NK-92 (cell line): ENCODE measurements around the gene CDH13.

Source experiments
- DNase-seq: peaks from one replicate; lab custom pipeline; 2025; ENCODE audit not compliant: unreplicated experiment; lab: John Stamatoyannopoulos, UW

Gene CDH13

DNA sequence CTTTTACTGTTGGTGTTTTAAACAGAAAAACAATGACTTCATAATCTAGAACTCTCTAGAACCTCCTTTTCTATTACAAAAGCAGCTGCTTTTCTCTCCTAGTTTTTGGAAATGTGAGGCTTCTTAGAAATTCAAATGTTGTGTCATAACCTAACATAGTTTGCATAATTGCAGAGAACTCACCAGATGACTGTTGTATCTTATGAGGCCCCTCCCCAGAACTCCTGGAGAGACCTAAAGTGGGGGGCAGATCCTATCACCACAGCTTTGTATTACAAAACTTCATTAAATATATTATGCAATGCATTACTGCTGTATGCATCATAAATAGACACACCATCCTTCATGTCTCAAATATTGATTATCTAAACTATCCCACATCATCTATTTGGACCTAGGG lies 642.3 kb downstream of the CDH13 start:
- no peak for DNase-seq

DNA sequence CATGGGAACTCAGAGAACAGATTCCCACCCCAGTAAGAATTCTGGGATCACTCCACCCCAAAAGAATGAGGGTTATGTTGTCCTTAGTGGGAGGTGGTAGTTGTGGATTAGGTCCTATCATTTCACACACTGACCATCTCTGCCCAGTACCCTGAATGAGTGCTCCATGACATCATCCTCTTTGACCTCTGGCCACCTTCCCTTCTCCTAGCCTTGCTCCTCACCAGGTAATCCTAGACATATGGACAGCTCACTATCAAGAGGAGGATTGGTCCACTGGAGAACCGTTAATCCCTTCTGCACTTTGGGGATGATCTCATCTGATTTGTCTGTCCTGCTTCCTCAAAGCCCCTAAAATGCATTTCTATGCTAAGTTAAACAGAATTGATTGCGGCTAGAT lies 642.8 kb downstream of the CDH13 start:
- no peak for DNase-seq

DNA sequence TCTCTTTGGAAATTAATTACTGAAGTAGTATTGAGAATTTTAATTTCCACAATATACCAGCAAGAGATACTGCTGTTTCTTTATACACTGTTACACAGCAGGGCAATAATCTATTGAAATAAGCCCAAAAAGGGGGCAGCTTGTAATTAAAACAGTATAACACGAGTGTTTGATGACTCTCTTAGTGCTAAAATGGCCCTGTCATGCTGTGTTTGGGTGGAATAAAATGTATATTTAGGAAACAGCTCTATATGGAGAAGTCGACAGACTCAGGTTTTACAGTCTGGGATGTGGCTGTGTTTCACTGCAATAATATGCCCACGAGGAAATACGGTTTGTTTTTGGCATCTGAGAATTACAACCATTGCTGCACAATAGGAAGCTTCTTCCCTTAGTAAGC lies 643.3 kb downstream of the CDH13 start:
- DNase-seq, result no peak

DNA sequence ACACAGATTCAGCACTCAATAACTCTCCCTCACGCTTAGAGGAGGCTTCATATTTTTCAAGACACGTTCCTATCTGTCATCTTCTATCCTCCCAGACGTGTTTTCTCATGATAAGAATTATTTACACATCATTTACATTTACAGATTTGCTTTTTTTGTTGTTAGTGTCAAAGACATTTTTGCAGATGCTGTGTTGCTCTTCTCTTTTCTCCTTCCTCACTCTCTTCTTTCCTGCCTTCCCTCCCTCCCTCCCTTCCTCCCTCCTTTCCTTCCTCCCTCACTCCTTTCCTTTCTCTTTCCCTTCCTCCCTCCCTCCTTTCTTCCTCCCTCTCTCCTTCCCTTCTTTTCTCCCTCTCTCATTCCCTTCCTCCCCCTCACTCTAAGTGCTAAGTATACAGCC lies 643.9 kb downstream of the CDH13 start:
- no peak for DNase-seq

DNA sequence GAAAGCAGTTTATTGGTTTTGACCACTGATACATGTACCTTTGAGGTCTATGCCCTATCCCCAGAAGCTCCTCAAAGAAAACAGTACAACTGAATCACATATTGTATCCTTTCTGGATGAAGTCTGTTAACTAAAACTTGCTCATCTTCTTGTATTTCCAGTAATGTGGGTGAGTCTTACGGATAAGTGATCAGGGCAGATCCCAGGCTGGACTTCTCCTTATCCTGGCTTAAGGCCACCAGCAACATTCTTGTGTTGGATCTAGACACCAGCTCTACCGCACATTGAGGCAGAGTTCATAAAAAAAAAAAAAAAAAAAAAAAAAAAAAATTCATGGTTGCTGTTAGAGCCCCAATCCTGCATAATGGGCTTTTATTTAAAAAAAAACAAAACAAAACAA lies 644.4 kb downstream of the CDH13 start:
- no peak for DNase-seq

DNA sequence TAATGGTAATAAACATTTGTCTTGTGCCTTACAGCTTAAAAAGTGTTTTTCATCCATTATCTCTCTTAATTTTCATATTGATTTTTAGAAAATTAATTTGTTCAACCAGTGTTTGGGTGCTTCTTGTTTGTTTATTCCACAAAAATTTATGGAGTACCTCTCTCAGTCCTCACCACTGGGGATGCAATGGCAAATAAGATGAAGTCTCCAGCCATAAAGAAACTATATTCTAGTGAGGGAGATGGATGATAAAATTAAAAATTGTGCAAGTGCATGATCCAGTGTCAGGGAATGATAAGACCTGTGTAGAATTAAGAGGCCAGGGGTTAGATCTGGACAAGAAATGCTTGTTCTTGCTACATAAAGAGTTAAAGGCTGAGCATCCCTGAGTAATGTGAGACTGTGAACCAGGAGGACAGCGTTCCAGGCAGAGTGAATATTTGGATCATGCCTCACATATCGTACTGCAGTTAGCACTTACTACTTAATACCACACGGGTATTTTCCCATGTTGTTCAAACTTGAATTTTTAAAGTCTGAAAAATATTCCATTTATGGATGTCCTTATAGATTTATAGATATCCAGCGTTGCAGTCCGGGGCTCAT lies 645.3 kb downstream of the CDH13 start:
- DNase-seq, result no peak

DNA sequence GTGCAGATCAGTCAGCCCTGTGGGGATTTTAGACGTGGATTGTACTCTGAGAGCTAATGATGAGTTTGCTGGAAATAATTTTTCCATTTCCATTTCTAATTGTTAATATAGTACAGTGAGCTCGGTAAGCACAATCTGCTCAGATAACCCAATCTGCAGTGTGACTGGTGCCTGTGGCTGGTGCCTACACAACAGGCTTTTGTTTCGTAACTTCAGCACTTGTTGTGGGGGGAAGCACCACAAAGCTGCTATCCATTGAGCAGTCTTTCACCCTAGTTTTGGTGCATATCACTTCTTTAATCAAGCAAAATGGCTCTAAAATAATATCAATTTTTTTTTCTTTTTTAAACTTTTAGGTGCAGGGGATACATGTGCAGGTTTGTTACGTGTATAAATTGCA lies 646.1 kb downstream of the CDH13 start:
- DNase-seq, result no peak

DNA sequence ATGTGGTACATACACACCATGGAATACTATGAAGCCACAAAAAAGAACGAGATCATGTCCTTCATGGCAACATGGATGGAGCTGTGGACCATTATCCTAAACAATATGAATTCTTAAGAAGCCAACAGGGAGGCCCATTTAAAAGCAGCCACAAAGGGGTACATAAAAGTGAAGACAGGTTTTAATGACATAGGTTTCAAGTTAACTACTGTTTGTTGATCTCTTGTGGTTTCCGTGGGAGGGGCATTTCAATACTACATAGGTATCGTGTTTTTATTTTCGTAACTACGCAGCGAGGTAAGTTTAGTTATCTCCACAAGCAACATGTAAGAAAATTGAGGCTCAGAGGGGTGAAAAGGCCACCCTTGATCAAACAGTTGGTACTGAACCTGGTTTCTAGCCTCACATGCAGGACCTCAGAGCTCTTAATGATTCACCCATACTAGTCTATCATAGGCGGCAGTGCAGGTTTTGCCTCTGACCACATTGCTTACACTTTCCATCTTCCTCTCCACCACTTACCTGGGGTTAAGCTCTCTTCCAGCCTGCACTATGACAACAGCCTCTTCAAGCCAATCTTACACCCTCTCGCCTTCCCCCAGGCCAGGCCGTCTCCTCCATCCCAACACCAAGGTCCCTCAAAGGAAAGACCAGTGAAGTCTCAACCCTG lies 646.9 kb downstream of the CDH13 start:
- no peak for DNase-seq

DNA sequence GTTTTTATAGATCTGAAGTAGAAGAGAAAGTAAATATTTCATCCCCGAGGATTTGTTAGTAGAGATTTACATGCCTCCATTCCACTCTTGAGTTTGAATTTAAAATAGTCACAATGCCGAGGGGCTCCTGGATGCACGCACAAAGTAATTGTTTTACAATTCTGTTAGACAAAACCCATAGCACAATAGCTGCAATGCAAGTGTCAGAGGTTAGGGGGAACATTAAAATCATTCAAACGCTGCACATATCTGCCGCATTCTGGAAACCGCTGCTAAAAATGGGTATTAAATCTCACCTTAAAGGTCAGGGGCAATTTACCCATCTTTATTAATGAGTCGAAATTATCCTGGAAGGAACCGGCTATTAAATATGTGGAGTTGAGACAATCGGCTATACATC lies 652.5 kb downstream of the CDH13 start:
- no peak for DNase-seq

DNA sequence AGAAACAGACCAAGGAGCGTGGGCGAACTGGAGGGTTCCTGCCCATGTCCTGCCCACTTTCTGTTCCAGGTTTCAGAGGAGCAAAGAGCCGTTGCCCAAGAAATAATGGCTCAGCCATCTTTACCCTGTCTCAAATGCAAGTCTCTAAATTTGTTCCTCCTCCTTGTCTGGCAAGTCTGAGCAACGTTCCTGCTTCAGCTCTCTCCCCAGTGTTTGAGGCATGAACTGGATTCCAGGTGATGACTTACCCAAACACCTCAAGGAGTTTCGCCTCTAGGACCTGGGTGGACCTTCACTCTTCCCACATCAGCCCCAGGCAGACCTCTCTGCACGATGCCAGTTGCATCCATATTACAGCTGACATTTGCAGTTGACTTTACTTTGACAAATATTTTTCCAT lies 659.2 kb downstream of the CDH13 start:
- DNase-seq, result no peak

DNA sequence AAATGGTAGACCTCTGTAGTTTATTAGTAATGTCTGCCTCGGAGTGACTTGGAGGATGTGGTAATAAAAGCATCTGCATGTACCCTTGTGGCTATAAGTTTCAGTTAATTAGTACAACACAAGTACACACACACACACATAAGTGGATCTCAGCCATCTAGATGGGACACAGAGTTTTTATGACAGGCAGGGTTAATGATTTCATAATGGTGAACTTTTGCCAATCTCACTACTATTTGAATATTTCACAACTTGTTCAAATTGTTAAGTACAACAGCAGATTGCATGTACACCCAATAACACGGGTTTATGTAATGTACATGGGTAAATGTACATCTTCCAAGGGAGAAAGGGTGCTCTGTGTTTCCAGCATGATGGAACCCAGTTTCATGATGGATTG lies 669.7 kb downstream of the CDH13 start:
- no peak for DNase-seq

DNA sequence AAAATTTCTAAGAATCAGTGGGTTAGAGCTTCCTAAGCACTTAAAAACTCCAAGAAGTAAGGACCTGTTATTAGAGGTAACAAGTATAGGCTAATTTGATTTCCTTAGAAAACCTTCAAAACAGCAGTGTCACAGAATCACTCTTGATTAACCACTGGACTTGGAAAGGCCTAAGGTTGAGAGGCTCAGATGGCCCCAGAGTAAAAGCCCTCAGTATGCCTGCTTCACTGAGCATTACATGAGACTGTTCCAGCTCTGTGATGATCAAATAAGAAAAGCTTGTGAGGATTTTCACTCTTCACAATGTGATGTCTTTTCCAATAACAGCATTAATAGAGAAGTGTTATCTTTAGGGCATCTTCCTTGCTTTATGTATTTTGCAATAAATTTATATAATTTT lies 671.8 kb downstream of the CDH13 start:
- DNase-seq, result no peak

DNA sequence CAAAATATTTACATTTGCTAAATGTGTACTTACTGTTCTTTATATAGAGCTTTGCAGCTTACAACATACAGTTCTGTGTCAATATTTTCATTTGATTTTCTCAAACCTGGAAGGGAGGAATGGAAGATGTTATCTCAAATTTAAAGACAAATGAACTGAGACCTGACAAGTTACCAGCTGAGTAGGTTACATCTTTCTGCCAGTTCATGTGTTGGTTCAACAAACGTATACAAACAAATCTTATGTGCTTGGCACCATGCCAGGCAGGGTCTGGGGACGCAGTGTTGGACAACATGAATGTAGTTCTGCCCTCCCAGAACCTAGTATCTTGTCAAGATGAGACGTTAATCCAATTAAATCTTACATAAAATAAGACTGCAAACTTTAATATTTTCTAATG lies 673.6 kb downstream of the CDH13 start:
- no peak for DNase-seq

DNA sequence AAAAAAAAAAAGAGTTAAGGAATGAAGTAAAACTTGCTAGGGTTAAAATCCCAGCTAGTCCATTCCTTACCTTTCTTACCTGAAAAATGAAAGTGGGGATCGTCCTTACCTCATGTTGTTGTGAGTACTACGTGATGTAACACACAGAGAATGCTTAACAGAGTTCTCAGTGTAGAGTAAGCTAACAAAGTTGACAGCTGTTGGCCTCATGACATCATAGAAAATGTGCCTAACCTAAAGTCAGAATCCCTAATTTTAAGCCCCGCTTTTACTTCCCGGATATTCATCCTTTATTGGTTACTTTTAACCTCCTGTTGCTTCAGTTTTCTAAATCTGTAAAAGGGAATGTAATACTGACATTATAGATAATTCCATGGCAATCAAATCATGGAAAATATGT lies 675.2 kb downstream of the CDH13 start:
- DNase-seq, result no peak

DNA sequence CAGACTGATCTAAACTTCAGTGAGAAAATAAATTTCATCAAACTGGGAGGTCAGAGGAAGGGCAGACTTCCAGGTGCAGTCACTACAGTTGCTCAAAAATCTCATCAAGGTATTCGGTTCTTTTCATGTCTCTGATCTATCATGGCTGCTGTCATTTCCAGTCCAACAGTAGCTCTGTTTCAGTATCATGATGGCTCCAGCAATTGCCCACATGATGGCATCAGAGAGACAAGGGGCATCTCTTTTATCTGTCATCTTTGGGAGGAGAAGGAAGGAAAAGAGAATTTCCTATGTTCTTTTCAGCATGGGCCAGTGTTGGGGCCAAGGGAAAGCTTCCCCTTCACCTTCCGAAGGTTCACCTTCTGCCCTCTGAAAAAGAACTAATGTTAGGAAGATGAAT lies 676.1 kb downstream of the CDH13 start:
- DNase-seq, result no peak

DNA sequence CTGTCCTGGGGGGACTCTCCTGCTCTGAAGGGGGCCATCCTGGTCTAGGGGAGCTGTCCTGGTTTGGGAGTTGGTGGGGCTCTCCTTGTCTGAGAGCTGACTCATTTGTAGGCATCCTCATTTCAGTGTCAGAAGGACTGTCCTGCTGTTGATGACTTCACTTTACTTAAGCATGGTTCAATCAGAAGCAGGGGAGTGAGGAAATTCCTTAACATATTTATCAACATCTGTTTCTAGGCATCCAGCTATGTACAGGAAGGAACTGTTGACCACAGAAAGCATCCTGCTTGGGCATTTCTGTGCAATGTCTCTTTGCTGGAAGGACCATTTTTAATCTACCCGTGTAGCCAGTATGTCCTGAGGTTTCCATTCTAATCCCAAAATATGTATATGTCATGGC lies 678.3 kb downstream of the CDH13 start:
- no peak for DNase-seq

DNA sequence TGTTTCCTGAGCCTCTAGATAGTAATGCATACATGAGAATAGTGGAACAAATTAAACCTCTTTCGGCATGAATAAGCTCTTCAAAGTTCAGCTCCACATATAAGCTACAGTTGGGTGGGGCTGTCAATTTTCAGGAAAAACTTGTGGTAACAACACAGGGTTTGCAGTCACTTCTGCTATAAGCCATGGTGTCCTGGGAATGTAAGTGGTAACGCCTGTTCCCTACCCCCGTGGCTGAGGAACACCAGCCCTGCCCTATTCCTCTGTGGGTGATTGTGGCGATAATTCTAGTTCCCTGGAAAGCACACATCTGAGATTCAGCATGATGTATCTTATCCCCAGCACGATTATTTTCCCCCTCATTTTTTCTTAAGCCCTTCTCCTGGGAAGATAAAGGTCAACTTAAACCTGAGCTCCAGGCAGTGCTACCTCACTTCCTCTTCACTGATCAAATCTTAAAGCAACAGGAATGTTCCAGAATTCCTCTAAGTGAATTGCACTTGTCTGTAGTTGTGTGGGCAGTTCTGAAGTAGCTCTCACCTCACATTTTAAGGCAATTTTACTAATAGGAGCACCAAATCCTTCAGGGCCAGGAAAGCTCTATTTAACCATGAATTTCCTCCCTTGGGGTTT lies 680.3 kb downstream of the CDH13 start:
- DNase-seq, result no peak

DNA sequence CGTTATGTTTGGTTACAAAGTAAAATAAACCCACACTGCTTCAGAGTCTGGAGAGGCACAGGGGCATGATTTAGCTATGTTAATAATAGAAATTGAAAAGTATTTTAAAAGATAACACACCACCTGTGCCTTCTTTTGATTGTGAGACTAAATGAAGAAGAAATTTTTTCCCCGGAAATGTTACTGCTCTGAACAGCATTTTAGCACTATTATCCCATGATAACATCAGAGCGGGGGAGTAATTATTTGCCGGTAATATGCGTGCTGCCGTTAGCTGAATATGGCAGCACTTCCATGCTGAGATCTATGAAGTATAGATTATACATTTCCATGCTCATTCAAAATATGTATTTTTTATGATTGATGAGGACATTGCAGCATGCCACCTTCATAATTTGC lies 680.8 kb downstream of the CDH13 start:
- DNase-seq, result no peak

DNA sequence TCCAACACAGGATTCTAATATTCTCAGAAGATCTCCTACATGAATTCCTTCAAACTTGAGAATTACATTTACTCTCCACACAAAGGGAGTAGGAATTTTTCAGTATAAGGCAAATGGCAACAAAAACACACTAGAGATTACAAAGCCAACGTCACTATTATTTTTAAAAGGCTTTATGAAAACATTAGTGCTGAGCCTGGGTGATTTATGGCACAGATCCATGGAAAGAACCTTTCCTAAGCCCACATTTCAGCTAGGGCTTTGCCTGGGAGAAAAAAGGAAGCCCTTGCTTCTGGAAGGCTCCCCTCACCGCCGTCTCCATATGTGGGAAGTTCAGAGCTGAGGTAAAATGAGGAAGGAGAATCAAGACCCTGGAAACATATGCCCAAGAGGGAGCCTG lies 681.6 kb downstream of the CDH13 start:
- no peak for DNase-seq

DNA sequence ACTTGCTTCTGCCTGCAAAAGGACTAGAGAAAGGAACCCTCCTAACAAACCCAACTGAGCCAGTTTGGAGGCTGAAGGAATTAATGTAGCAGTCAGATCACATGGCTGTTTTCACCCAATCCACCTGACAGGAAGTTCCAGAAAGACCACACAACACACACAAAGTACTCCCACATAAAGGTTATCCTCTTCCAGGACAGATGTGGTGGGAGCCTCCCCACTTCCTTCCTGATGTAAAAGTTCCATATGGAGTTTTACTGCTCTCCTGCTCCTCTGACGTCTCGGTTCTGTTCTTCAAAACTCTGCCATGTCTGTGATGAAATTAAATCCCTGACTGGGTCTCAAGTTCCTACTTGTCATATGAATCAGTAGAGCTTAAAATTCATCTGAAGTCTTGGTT lies 684.0 kb downstream of the CDH13 start:
- DNase-seq, result no peak

DNA sequence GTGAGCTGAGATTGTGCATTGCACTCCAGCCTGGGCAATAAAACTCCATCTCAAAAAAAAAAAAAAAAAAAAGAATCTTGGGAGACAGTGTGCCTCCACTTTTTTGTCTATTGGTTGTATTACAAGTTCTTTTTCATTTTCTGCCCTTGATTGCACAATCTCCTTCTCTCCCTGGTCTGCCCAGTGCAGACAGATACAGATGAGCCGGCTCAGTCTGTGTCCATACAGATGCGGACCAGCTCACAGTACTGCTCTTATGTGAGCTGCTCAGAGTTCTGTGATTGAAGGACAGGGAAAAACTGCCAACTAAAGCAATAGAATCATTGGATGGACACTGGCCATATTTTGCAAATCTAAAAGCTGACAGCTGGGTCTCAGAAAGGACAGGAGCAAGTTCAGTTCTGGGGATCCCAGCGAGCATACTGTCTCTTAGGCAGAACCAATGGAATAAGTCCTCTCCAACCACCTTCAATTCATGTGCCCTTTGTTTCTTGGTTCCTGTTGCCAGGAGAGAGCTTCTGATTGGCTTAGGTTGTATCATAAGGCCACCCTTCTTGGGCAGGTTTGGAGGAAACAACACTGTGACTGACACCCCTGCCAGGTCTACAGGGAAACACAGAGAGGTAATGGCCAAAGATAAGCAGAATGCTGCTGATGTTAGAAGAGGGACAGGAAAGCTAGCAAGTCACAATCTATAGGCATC lies 685.4 kb downstream of the CDH13 start:
- DNase-seq, result no peak

DNA sequence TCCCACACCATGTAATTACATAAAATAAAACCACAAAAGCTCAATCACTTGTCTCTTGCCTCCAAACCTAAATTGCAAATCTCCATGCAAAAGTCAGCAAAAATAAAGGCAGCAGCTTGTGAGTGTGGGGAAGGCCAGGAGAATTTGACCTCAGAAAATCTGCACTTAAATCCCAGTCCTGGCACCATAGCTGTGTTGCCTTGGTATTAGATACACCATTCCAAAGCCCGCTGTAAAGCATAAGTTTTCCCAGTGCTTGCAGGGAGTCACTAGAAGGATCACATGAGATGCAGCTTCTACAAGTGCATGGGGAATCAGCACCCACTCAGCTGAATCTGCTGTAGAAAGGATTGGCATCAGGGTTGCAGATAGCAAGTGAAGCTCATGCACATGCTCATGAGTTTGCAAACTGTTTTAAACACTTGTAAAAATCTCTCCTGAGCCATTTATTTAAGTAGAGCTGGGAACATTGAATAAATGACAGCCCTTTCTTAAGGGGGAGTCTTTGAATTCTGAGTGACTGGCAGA lies 686.0 kb downstream of the CDH13 start:
- DNase-seq, result no peak
